CD4-positive, alpha-beta memory T cell (primary cell): ENCODE data around the gene HMGCS2. TPM values are rescaled to one million over a fixed set of nuclear protein-coding genes. Genes with fewer than 3 reads are reported as not detected.

ENCODE experiments used
- CTCF ChIA-PET: fragments of 350-600 bp; sonication (Branson Sonifier 250); formaldehyde crosslinking; loops from one replicate; lab custom pipeline; 2021; ENCODE audit warnings: inconsistent platforms; ENCODE audit not compliant: partially characterized antibody; lab: Charles Lee
- POLR2A ChIA-PET: fragments of 350-600 bp; sonication (Branson Sonifier 250); formaldehyde crosslinking; loops from one replicate; lab custom pipeline; 2021; ENCODE audit not compliant: partially characterized antibody; lab: Charles Lee
- DNase-seq, 5 donors: peaks; one replicate each; pipeline versions ENCODE4 v3.0.0 to v3.0.0-alpha.2; 2020 to 2022; ENCODE audit warnings: mixed read lengths in 1 of 5
- H3K27ac ChIP-seq: one replicate; pipeline ENCODE4 v1.7.0; 2013; ENCODE audit warnings: low read depth, low read length
- H3K27me3 ChIP-seq: 2 replicates; pipeline ENCODE4 v1.7.0; 2013; ENCODE audit warnings: mild to moderate bottlenecking, low read length, moderate library complexity; ENCODE audit not compliant: insufficient read depth
- H3K36me3 ChIP-seq: 2 replicates; pipeline ENCODE4 v1.7.0; 2013; ENCODE audit warnings: mild to moderate bottlenecking, low read length, moderate library complexity; ENCODE audit not compliant: insufficient read depth
- H3K4me1 ChIP-seq: 2 replicates; pipeline ENCODE4 v1.7.0; 2013; ENCODE audit warnings: mild to moderate bottlenecking, low read length, moderate library complexity; ENCODE audit not compliant: insufficient read depth
- H3K4me3 ChIP-seq, 2 donors: one replicate each; pipeline ENCODE4 v1.7.0; 2013; ENCODE audit warnings: low read length in 2 of 2, mild to moderate bottlenecking in 1 of 2
- H3K9me3 ChIP-seq, 2 donors: one replicate each; pipeline ENCODE4 v1.7.0; 2013; ENCODE audit warnings: low read length in 2 of 2, control low read depth in 1 of 2; ENCODE audit not compliant: control insufficient read depth in 1 of 2
- H3K27ac Mint-ChIP-seq, 7 donors: one replicate each; pipeline ENCODE4 v1.8.0; 2020 to 2021; ENCODE audit warnings: mixed read lengths in 7 of 7, mild to moderate bottlenecking in 6 of 7, inconsistent platforms in 3 of 7, moderate library complexity in 3 of 7
- H3K27me3 Mint-ChIP-seq, 2 donors: one replicate each; pipeline ENCODE4 v1.8.0; 2020 to 2021; ENCODE audit warnings: mixed read lengths in 2 of 2
- H3K36me3 Mint-ChIP-seq, 2 donors: one replicate each; pipeline ENCODE4 v1.8.0; 2020 to 2021; ENCODE audit warnings: mixed read lengths in 2 of 2, inconsistent platforms in 1 of 2, mild to moderate bottlenecking in 1 of 2
- H3K4me1 Mint-ChIP-seq, 4 donors: one replicate each; pipeline ENCODE4 v1.8.0; 2020 to 2021; ENCODE audit warnings: mixed read lengths in 4 of 4, mild to moderate bottlenecking in 1 of 4
- H3K4me3 Mint-ChIP-seq, 8 donors: one replicate each; pipeline ENCODE4 v1.8.0; 2020 to 2021; ENCODE audit warnings: mixed read lengths in 8 of 8, mild to moderate bottlenecking in 7 of 8, moderate library complexity in 6 of 8, inconsistent platforms in 3 of 8
- H3K9me3 Mint-ChIP-seq, 8 donors: one replicate each; pipeline ENCODE4 v1.8.0; 2020 to 2021; ENCODE audit warnings: mixed read lengths in 8 of 8, mild to moderate bottlenecking in 5 of 8, inconsistent platforms in 3 of 8, moderate library complexity in 1 of 8
- intact Hi-C: fragments of 100-400 bp; cut with micrococcal nuclease; formaldehyde crosslinking; loops from one replicate; pipeline ENCODE4 v1.15.1; 2023
- polyA plus RNA-seq, 2 donors: library from polyadenylated mRNA; unstranded; fragments of 300-500 nt; fragmentation: Illumina TruSeq; gene quantifications; one replicate each; pipeline ENCODE4 v1.2.3, GENCODE V29; 2021
- total RNA-seq, 2 experiments: library from RNA; stranded (reverse); gene quantifications; one replicate each; pipeline ENCODE4 v1.2.3, GENCODE V29; 2021

HMGCS2 gene
- total RNA-seq (not detected), polyA plus RNA-seq (not detected)

DNA sequence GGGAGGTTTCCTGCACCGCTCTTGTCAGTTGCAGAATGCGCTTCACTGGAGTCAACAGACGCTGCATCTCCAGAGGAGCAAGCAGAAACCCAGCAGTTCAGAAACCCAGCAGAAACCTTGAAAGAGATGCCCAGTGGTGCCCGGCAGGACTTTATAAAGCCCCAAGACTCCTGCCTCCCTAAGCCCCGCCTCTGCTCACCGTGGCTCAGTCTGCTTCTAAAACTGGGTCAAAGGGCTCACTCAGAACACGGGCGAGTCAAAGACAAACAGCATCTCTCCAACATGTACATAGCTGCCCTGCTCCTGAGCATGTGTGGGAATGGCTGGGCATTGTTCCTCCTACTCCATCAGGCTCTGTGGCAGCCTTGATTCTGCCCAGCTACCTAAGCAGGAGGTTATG, at the start of gene HMGCS2:
HMGCS2 (minus strand) TSS at position 128 of the 400 bp plus-strand sequence; CDS start at position 67, 61 bp downstream.
- Mint-ChIP-seq H3K4me3 (no peak within 1 kb of the TSS), H3K27ac (no peak within 1 kb of the TSS), H3K27me3 (peaks cover 12 to 18% of the 10 kb centered on the region in 2 donors), H3K36me3 (no peaks in the 10 kb centered on the region), H3K4me1 (no peaks in the 10 kb centered on the region), H3K9me3 (no peaks in the 10 kb centered on the region)
- POLR2A ChIA-PET, result no interaction called here
- Histone ChIP-seq H3K27ac (no peak within 1 kb of the TSS), H3K4me1 (no peaks in the 10 kb centered on the region), H3K9me3 (no peaks in the 10 kb centered on the region), H3K4me3 (no peak within 1 kb of the TSS), H3K27me3 (no peaks in the 10 kb centered on the region), H3K36me3 (no peaks in the 10 kb centered on the region)
- intact Hi-C loops, result no loop called here
- DNase-seq, result no peak
- CTCF ChIA-PET, result no interaction called here

- no peaks in the 10 kb centered on the region for H3K36me3 Mint-ChIP-seq
- no peak overlapping the region for H3K27ac Mint-ChIP-seq
- Histone ChIP-seq H3K4me1 (no peaks in the 10 kb centered on the region), H3K4me3 (no peak overlapping the region), H3K27me3 (no peaks in the 10 kb centered on the region), H3K27ac (no peak overlapping the region), H3K9me3 (no peaks in the 10 kb centered on the region), H3K36me3 (no peaks in the 10 kb centered on the region)
- no peak for DNase-seq
- H3K4me1 Mint-ChIP-seq, result peaks cover 0 to 4% (median 0%) of the 10 kb centered on the region in 4 donors
- no peak overlapping the region for H3K4me3 Mint-ChIP-seq
- peaks cover 11 to 15% of the 10 kb centered on the region in 2 donors for H3K27me3 Mint-ChIP-seq
- ChIA-PET POLR2A (interaction anchor here (0.8 kb wide), 1 partner anchor 14 kb away, joined by 4 read pairs; no protein-coding TSS in a partner anchor), CTCF (interaction anchor here (1.3 kb wide), 1 partner anchor 9 kb away, joined by 6 read pairs; no protein-coding TSS in a partner anchor)
- intact Hi-C loops, result no loop called here
- H3K9me3 Mint-ChIP-seq, result peaks cover 0 to 7% (median 2%) of the 10 kb centered on the region in 8 donors
These were observed 49.5 kb upstream of the HMGCS2 start for GRCh38 chr1:119818181-119818580.

- H3K27ac ChIP-seq, result no peak overlapping the region
- Mint-ChIP-seq H3K4me3 (no peak overlapping the region), H3K9me3 (peaks cover 0 to 7% (median 2%) of the 10 kb centered on the region in 8 donors), H3K36me3 (no peaks in the 10 kb centered on the region), H3K4me1 (peaks cover 0 to 4% (median 0%) of the 10 kb centered on the region in 4 donors), H3K27ac (no peak overlapping the region), H3K27me3 (peaks cover 7 to 11% of the 10 kb centered on the region in 2 donors)
- intact Hi-C loops, result no loop called here
- ChIA-PET POLR2A (no interaction called here), CTCF (interaction anchor here (1.2 kb wide), 1 partner anchor 9 kb away, joined by 8 read pairs; no protein-coding TSS in a partner anchor)
- no peak for DNase-seq
- no peaks in the 10 kb centered on the region for H3K9me3 ChIP-seq
- no peaks in the 10 kb centered on the region for H3K4me1 ChIP-seq
- H3K4me3 ChIP-seq, result no peak overlapping the region
- no peaks in the 10 kb centered on the region for H3K27me3 ChIP-seq
- H3K36me3 ChIP-seq, result no peaks in the 10 kb centered on the region
These were observed 47.7 kb upstream of the HMGCS2 start for GRCh38 chr1:119816407-119816806.

GRCh38 chr1:119815928-119816327, 47.2 kb upstream of the HMGCS2 start:
- Histone ChIP-seq H3K4me1 (no peaks in the 10 kb centered on the region), H3K27ac (no peak overlapping the region), H3K4me3 (no peak overlapping the region), H3K9me3 (no peaks in the 10 kb centered on the region), H3K27me3 (no peaks in the 10 kb centered on the region), H3K36me3 (no peaks in the 10 kb centered on the region)
- no peak for DNase-seq
- POLR2A ChIA-PET, result no interaction called here
- Mint-ChIP-seq H3K9me3 (peaks cover 0 to 7% (median 2%) of the 10 kb centered on the region in 8 donors), H3K4me1 (peaks cover 0 to 4% (median 0%) of the 10 kb centered on the region in 4 donors), H3K27ac (no peak overlapping the region), H3K36me3 (no peaks in the 10 kb centered on the region), H3K4me3 (peak overlapping the region in 1 of 8 donors; percentile 33), H3K27me3 (peaks cover 4 to 8% of the 10 kb centered on the region in 2 donors)
- CTCF ChIA-PET, result interaction anchor here (1.2 to 1.9 kb wide), 2 partner anchors 9 to 11 kb away, joined by 6 to 8 read pairs; no protein-coding TSS in a partner anchor
- intact Hi-C loops, result no loop called here

DNA sequence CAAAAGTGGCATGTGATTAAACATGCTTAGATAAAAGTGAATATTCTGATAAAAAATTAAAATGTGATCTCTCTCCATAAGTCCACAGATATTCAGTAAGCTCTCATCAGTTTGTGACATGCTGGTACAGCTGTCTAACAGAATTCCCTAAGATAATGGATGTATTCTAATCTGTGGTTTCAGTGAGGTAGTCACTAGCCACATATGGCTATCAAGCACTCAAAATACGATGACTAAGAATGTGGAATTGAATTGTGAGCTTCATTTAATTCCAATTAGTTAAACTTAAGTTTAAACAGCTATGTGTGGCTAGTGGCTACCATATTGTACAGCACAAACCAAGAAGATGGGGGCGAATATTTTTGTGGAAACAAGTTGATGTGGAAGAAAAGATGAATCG, 46.7 kb upstream of the HMGCS2 start:
- intact Hi-C loops, result no loop called here
- Mint-ChIP-seq H3K27me3 (peaks cover 3 to 7% of the 10 kb centered on the region in 2 donors), H3K4me1 (peaks cover 0 to 4% (median 0%) of the 10 kb centered on the region in 4 donors), H3K27ac (no peak overlapping the region), H3K36me3 (no peaks in the 10 kb centered on the region), H3K9me3 (peaks cover 0 to 7% (median 0%) of the 10 kb centered on the region in 8 donors), H3K4me3 (no peak overlapping the region)
- Histone ChIP-seq H3K4me1 (no peaks in the 10 kb centered on the region), H3K27ac (no peak overlapping the region), H3K4me3 (no peak overlapping the region), H3K36me3 (no peaks in the 10 kb centered on the region), H3K27me3 (no peaks in the 10 kb centered on the region), H3K9me3 (no peaks in the 10 kb centered on the region)
- CTCF ChIA-PET, result interaction anchor here (1.2 to 1.9 kb wide), 2 partner anchors 8 to 11 kb away, joined by 6 to 8 read pairs; no protein-coding TSS in a partner anchor
- POLR2A ChIA-PET, result no interaction called here
- DNase-seq, result no peak

DNA sequence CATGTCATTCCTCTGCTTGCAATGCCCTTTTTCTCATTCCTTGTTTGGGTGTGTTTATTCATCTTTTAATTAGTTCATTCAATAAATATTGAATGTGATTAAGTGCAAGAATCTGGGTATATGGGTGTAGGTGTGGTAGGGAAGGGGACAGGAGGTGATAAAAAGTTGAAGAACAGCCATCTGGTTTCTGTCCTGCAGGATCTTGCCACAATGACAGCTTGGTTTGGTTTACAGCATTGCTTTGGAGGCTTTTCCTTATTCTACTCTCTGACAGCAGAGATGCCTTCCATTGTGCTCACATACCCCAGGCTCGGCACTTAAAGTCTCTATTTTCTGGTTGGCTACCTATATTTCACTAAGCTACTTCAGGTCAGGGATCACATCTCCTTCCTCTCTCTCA, 45.6 kb upstream of the HMGCS2 start:
- no peak overlapping the region for H3K4me3 ChIP-seq
- no peak for DNase-seq
- Mint-ChIP-seq H3K4me1 (peaks cover 0 to 4% (median under 1%) of the 10 kb centered on the region in 4 donors), H3K36me3 (no peaks in the 10 kb centered on the region), H3K27me3 (peaks cover 0 to 7% of the 10 kb centered on the region in 2 donors), H3K4me3 (no peak overlapping the region), H3K9me3 (no peaks in the 10 kb centered on the region), H3K27ac (peak overlapping the region in 1 of 7 donors; percentile 20)
- intact Hi-C loops, result no loop called here
- peaks cover under 1% of the 10 kb centered on the region for H3K4me1 ChIP-seq
- H3K27ac ChIP-seq, result no peak overlapping the region
- no peaks in the 10 kb centered on the region for H3K9me3 ChIP-seq
- H3K27me3 ChIP-seq, result no peaks in the 10 kb centered on the region
- ChIA-PET CTCF (interaction anchor here (1.9 kb wide), 1 partner anchor 10 kb away, joined by 6 read pairs; no protein-coding TSS in a partner anchor), POLR2A (no interaction called here)
- H3K36me3 ChIP-seq, result no peaks in the 10 kb centered on the region

GRCh38 chr1:119811985-119812557, 43.4 kb upstream of the HMGCS2 start:
- Mint-ChIP-seq H3K9me3 (no peaks in the 10 kb centered on the region), H3K36me3 (no peaks in the 10 kb centered on the region), H3K4me1 (peaks cover 0 to 8% (median 1%) of the 10 kb centered on the region in 4 donors), H3K27me3 (peaks cover 7 to 19% of the 10 kb centered on the region in 2 donors), H3K27ac (no peak overlapping the region), H3K4me3 (no peak overlapping the region)
- no peak overlapping the region for H3K27ac ChIP-seq
- H3K36me3 ChIP-seq, result no peaks in the 10 kb centered on the region
- intact Hi-C loops, result no loop called here
- H3K4me1 ChIP-seq, result peaks cover 4% of the 10 kb centered on the region
- H3K4me3 ChIP-seq, result no peak overlapping the region
- no peak for DNase-seq
- ChIA-PET CTCF (no interaction called here), POLR2A (no interaction called here)
- H3K27me3 ChIP-seq, result no peaks in the 10 kb centered on the region
- no peaks in the 10 kb centered on the region for H3K9me3 ChIP-seq
